Putamen (tissue), 1 donor: ENCODE results near the gene SPRR2E.
"Not testable (repeated sequence)": the region's sequence is repeated elsewhere in the genome, so short reads cannot be mapped to it uniquely, and the experiment has no call there.

Experiments used
- DNase-seq: peaks from one replicate; pipeline ENCODE4 v3.0.0-alpha.2; 2016; ENCODE audit warnings: low spot score

Gene SPRR2E

DNA sequence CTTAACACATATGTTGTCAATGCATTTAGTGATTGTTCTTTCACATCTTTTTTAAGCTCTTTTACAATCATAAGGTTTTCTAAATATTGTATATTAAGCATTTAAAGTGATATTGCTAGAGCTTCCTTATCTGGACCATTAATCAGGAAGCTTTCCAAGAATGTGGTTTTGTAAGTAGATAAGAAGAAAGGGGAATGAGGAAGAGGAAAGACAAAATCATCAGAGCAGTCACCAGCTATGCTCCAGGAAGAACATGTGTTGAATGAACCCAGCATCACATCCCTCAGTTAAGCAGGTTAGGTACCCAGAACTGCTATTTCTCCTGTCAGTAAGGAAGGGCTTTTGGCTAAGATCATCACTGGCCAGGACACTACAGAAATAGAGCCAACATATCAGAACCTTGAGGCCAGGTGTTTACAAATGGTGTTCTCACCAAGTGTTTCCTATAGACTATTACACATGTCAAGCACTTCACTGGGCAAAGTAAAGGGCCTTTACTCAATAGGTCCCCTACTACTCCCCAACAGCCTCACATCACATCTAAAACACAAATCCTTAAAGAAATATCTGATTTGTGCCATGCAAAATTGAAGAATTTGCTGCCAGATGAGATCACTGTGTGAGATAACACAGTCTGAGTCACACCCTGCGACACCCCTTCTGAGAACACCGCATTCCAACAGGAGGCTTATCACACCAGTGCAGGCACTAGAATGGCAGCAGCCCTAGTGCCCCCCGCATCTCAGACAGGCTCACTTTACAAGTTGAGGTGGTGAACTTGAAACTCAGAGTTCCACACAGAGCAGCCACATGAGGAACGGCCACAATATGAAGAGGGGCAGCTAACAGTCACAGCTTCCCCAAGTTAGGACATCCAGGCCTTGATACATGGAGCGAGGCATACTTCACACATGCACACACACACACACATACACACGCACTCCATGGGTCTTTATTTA is 35.2 kb downstream of the SPRR2E start:
- DNase-seq: no peak

DNA sequence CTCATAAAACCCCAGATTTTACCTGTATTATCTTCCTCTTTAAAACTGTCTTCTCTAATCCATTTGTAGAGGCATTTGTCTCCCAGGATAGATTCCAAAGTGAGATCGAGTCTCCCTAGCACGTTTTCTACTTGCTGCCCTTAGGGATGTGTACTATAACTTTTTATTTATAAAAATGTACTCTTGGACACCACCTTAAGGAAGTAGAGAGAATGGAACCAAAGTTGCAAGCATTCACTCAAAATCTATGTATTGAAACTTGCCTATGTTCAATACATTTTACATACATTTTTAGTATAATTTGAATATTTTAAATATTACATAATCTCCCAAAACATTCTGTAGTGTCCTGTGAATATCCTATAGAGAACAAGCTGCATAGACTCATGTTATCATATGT is 36.2 kb downstream of the SPRR2E start:
- DNase-seq: no peak

DNA sequence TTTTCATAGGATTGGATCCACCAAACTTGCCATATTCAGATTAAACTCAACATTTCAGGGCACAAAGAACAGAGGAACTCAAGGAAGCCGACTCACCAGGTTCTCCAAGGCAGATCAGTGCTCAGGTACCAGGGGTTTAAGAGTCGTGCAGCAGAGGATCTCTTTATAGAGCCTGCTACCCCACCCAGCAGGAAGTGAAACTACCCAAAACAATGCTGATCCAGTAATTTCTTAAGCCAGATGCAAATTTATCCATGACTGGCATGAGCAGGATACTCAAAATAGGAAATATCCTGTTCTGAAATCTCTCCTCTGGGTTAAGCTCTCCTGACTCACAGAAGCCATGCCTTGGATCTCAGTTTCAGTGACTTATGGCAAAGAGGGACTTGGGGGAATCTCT is 37.0 kb downstream of the SPRR2E start, which contains the start of gene SPRR2A:
Gene SPRR2A, minus strand, starts transcription at position 138 of the 400 bp plus-strand sequence. CDS start 777 bp downstream, outside the sequence.
- DNase-seq: no peak

DNA sequence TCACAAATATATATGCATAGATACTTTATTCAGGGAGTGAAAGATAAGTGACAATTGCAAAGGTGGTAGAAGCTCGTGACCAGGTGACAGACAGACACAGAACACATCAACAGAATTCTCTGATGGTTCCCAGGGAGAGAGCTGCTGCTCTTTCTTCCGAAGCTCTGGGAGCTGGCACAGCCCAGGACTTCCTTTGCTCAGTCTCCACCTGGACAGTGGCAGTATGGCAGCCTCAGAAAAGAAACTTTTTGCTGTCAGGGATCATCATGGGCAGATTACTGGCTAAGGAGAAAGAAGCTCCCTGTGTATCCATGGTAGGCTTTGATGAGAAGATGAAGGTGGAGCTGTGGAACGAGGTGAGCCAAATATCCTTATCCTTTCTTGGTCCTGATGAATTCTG is 38.2 kb downstream of the SPRR2E start:
- not testable (repeated sequence) for DNase-seq

DNA sequence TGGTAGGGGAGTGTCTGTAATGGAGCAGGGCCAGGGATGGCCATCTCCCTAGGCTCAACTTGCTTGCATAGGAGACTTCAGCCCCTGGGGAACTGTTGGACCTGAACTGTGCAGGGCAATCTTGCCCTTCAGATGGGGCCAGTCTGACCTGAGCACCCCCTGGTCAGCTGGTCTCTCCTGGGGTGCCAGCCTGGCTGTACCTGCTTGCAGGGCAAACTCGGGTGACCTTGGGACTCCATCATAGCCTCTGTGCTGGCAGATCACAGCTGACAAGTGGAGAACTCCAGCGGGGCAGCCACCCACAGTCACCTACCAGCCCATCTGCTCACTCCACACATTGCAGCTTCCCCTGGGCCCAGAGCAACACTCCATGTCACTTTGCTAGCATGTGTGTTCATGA is 45.1 kb downstream of the SPRR2E start:
- DNase-seq: no peak
